GM19043 (cell line): ENCODE measurements around the gene FAM53A.

Experiments
- ATAC-seq: cut with Tn5 transposase; IDR thresholded peaks from one replicate; pipeline ENCODE4 v1.9.1; 2021; ENCODE audit warnings: low read depth; ENCODE audit not compliant: unreplicated experiment

Gene FAM53A

GRCh38 chr4:1663549-1663948 lies 20.6 kb downstream of the FAM53A start:
- ATAC-seq = no peak

GRCh38 chr4:1661695-1662094 lies 22.4 kb downstream of the FAM53A start:
- ATAC-seq = no peak

GRCh38 chr4:1660948-1661677 lies 23.0 kb downstream of the FAM53A start:
- ATAC-seq = no peak

GRCh38 chr4:1659104-1660043 lies 24.7 kb downstream of the FAM53A start:
- ATAC-seq = no peak

- ATAC-seq = no peak
Observed at GRCh38 chr4:1658581-1658980, 25.5 kb downstream of the FAM53A start.

GRCh38 chr4:1658146-1658545 lies 26.0 kb downstream of the FAM53A start:
- no peak for ATAC-seq

- no peak for ATAC-seq
Observed at GRCh38 chr4:1656986-1657385, 27.1 kb downstream of the FAM53A start.

GRCh38 chr4:1656132-1656531 lies 28.0 kb downstream of the FAM53A start:
- no peak for ATAC-seq

- no peak for ATAC-seq
Observed at GRCh38 chr4:1655676-1656075, 28.4 kb downstream of the FAM53A start.

- ATAC-seq = no peak
Observed at GRCh38 chr4:1655081-1655480, 29.0 kb downstream of the FAM53A start.

GRCh38 chr4:1654216-1654955 lies 29.7 kb downstream of the FAM53A start:
- ATAC-seq = no peak

- no peak for ATAC-seq
Observed at GRCh38 chr4:1653776-1654175, 30.3 kb downstream of the FAM53A start.

- no peak for ATAC-seq
Observed at GRCh38 chr4:1652088-1652487, 32.0 kb downstream of the FAM53A start.

GRCh38 chr4:1651609-1652008 lies 32.5 kb downstream of the FAM53A start:
- no peak for ATAC-seq

GRCh38 chr4:1648962-1649361 lies 35.2 kb downstream of the FAM53A start:
- ATAC-seq = no peak

- no peak for ATAC-seq
Observed at GRCh38 chr4:1647432-1647831, 36.7 kb downstream of the FAM53A start.

- ATAC-seq = no peak
Observed at GRCh38 chr4:1646690-1647089, 37.4 kb downstream of the FAM53A start.

- ATAC-seq = no peak
Observed at GRCh38 chr4:1644891-1645657, 39.0 kb downstream of the FAM53A start.

- no peak for ATAC-seq
Observed at GRCh38 chr4:1643971-1644735, 40.0 kb downstream of the FAM53A start.
